HG02642 (cell line): ENCODE data around the gene KIRREL2.
"Not testable (repeated sequence)": the region's sequence is repeated elsewhere in the genome, so short reads cannot be mapped to it uniquely, and the experiment has no call there.

Source experiments
- ATAC-seq: cut with Tn5 transposase; IDR thresholded peaks from one replicate; pipeline ENCODE4 v1.9.1; 2021; ENCODE audit warnings: mild to moderate bottlenecking; ENCODE audit not compliant: unreplicated experiment, poor library complexity

KIRREL2 gene

DNA sequence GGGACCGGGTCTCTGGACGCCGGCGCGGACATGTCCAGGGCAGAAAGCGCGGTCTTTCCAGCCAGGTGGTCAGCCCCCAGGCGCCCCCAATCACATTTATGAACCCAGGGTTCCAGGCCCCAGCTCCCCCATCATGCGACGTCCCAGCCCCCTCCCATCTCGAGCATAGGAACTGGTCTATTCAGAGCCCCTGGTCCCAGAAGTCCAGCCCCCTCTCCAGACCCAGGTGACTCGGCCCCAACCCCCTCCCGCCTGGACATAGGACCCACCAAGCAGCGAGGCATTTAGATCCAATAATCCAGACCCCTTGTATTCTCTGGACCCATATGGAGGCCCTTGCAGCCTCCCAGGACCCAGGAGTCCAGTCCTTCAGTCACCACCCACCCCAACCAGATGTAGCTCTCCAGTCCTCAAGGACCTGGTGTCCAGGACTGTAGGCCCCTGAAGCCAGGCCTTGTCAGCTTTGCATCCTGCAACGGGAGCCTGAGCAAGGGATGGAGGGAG, 12.2 kb downstream of the KIRREL2 start:
- ATAC-seq = no peak

DNA sequence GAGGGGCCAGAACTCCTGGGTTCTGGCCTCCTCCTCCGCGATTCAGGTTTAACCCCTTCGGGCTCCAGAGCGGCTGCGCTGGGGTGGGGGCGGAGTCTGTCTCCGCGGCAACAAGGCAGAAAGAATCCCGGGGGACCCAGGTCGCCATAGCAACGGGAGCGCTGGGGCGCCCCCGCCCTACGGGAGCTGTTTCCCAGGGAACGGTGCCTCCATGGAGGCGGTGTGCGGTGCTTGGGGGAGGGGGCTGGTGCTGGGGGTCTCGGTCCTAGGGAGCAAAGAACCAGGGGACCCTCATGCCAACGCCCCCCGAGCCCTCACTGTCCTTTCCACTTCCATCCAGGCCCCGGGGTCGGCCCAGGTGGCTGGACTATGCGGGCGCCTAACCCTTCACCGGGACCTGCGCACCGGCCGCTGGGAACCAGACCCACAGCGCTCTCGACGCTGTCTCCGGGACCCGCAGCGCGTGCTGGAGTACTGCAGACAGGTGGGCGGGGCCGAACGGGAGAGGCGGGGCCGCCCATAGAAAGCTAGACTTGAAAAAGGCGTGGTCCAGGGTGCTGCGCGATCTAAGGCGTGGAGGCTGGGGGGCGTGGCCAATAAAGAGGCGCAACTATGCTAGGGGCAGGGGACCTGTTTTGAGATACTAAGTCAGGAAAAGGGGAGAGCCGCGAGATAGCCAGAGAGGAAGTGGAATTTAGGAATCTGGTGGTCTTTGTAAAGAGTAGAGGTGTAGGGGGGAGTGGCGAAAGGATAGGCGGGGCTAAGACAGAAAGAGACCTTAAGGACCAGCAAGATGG, 12.8 kb downstream of the KIRREL2 start:
- peak; percentile 50 for ATAC-seq

DNA sequence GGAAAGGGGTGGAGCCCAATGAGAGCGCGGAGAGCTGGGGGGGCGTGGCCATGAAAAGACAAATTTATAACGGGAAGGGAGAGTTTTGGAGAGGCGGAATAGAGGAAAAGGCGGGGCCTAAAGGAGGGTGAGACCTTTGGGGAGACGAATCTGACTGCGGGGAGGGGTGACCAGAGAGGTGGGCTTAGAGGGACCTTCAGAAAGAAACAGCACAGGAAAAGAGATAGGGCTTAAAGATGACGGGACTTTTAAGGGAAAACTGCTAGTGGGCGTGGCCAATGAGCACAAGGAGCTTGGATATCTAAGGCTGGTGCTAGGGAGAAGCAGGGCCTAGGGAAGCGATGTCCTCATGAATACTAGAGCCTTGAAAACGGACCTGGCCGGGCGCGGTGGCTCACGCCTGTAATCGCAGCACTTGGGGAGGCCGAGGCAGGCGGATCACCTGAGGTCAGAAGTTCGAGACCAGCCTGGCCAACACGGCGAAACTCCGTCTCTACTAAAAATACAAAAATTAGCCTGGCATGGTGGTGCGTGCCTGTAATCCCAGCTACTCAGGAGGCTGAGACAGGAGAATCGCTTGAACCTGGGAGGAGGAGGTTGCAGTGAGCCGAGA, 13.5 kb downstream of the KIRREL2 start:
- peak; percentile 27 for ATAC-seq

DNA sequence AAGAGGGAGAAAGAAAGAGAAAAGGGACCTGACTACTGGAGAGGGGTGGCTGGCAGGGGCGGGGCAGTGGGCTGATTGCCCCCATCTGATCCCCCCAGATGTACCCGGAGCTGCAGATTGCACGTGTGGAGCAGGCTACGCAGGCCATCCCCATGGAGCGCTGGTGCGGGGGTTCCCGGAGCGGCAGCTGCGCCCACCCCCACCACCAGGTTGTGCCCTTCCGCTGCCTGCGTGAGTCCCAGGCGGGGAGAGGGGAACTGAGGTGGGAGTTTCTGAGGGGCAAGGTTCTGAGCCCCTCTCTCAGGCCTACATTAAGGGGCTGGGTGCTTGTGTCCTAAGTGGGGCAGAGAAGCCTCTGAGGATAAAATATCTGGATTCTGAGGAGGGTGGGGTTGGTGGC, 14.1 kb downstream of the KIRREL2 start:
- no peak for ATAC-seq

DNA sequence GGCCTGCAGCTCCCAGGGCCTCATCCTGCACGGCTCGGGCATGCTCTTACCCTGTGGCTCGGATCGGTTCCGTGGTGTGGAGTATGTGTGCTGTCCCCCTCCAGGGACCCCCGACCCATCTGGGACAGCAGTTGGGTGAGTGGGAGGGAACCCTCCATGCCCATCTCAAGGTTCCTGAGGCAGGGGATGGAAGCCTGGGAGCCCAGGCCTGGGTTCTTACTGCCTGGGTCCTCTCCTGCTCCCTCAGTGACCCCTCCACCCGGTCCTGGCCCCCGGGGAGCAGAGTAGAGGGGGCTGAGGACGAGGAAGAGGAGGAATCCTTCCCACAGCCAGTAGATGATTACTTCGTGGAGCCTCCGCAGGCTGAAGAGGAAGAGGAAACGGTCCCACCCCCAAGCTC, 14.9 kb downstream of the KIRREL2 start:
- ATAC-seq = no peak

DNA sequence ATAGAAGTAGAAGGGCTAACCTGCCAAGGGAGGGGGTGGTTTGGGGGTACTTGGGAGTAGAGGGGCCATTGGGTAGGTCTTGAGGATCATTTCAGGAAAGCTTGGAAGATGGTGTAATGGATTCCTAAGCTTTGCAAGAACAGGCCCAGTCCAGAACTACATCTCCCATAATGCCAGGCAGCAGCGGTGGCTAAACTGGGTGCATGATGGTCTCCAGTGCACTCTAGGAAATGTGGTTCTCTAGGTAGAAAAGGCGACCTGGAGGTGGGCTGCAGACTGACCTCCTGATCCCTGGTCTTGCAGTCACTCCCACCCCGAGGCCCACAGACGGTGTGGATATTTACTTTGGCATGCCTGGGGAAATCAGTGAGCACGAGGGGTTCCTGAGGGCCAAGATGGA, 15.5 kb downstream of the KIRREL2 start:
- no peak for ATAC-seq

DNA sequence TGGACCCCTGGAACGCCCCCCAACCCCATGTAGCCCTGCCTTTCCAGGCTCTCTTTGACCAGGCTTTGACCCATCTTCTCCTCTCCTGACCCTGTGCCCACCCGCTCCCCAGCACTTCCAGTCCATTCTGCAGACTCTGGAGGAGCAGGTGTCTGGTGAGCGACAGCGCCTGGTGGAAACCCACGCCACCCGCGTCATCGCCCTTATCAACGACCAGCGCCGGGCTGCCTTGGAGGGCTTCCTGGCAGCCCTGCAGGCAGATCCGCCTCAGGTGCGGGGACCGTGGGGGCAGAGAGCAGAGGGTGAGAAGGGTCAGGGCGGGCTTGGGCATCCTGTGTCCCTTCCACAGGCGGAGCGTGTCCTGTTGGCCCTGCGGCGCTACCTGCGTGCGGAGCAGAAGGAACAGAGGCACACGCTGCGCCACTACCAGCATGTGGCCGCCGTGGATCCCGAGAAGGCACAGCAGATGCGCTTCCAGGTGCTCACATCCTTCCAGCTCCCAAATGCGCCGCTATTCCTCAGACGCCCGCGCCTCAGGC, 17.8 kb downstream of the KIRREL2 start:
- ATAC-seq = no peak

DNA sequence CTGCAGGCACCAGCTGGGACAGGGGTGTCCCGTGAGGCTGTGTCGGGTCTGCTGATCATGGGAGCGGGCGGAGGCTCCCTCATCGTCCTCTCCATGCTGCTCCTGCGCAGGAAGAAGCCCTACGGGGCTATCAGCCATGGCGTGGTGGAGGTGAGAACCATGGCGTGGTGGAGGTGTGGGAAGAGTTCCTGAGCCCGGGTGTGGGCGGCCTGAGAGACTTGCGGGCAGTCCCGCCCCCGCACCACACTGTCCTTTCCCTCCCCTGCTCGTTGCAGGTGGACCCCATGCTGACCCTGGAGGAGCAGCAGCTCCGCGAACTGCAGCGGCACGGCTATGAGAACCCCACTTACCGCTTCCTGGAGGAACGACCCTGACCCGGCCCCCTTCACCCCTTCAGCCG, 22.4 kb downstream of the KIRREL2 start:
- no peak for ATAC-seq

DNA sequence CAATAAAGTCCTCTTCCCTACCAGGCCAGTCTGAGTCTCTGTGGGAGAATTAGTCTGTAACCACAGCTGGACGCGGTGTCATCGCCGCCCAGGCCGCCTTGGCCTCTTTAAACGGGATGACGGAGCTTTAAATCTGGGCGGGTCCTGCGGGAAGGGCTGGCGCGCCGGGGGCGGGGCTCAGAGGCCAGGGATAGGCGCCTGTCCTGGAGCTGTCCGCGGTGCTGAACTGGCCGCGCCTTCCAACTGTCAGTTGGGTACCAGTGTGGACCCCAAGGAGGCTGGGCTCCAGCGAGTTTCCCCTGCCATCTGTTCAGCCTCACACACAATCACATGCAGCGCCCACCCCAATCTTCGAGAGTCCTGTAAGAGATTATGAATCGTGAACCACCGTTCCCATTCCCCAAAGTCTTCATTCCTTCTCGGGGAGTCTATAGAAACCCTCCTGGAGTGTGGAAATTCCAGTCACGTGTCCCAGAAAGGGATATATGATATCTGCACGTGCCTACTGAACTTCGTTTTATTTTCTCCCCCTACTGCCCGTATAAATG, 23.1 kb downstream of the KIRREL2 start:
- no peak for ATAC-seq

DNA sequence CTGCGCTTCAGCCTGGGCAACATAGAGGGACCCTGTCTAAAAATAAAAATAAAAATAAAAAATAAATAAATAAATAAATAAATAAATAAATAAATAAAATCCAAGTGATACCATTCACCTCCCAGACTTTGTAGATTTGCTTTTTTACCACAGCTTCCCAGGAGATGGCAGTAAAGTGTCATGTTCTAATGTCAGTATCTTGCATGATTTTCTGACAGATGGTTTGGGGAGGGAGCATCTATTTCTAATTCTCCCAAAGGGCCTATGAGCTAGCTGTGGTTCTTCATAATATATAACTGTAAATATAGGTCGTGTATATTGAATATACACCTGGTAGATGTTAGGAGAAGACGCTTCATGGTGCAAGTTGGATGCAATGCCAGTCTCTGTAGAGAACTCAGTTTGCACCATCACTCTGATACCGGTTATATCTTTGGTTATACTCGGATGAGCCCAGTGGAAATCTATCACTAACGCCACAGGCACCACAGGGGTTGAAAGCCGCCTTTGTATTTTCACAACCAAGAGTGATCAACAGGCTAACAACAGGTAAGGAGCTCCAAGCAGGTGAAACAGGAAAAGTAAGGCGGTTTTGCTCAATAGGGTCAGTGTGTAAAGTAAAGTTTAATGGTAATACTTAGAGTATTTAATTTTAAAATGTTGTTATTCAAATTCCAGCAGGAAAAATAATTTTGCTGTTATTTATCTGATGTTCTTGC, 25.6 kb downstream of the KIRREL2 start:
- no peak for ATAC-seq

DNA sequence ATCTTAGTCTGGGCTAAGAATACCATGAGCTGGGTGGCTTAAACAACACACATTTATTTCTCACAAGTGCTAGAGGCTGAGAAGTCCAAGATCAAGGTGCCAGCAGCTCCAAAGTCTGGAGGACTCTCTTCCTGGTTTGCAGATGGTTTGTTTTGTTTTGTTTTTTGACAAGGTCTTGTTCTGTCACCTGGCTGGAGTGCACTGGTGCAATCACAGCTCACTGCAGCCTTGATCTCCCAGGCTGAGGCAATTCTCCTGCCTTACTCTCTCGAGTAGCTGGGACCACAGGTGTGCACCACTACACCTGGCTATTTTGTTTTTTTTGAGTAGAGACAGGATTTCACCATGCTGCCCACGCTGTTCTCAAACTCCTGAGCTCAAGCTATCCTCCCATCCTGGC, 27.2 kb downstream of the KIRREL2 start:
- no peak for ATAC-seq

DNA sequence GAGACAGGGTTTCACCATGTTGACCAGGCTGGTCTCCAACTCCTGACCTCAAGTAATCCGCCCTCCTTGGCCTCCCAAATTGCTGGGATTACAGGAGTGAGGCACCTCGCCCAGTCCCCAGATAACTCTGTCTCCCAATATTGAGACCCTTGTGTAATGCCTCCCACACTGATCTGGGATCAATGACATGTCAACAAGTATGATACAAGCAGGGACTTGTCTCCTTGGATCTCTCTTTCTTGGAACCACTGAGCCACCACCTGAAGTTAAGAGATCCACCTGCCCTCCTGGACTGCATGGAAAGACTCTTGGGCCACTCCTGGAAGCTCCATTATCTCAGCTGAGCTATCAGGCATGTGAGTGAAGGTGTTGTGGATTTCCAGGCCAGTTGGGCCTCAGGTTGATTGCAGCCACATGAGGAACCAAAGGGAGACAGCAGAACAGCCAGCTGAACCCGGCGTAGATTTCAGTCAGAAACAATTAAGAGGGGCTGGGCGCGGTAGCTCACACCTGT, 28.6 kb downstream of the KIRREL2 start:
- ATAC-seq = no peak

DNA sequence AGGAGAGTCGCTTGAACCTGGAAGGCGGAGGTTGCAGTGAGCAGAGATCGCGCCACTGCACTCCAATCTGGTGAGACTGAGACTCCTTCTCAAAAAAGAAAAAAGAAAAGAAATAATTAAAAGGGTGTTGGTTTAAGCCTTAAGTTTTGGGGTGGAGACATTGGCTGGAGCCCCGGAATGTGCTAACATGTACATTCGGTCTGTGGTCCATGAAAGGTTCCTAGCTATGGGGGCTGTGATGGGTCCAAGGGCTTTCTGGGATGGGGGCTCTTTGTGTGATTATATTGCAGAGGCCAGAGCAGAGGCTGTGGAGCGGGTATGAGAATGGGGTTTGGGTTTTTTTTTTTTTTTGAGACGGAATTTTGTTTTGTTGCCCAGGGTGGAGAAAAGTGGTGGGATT, 29.2 kb downstream of the KIRREL2 start:
- no peak for ATAC-seq

DNA sequence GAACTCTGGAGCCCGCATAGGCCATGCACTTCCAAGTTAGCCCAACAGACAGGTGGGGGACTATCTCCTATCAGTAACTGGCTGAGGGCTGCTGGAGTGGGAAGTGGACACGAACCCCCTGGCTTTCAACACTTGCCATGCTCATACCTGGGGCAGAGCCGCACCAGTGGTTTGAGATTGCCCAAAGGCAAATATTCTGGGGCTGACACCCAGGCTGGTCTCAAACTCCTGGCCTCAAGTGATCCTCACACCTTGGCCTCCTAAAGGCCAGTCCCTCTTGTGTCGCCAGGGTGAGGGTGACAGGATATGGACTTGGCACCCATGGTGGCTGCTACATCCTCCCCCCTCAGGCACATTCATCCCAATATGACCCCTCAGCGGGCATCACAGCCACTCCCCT, 30.5 kb downstream of the KIRREL2 start:
- ATAC-seq = no peak

DNA sequence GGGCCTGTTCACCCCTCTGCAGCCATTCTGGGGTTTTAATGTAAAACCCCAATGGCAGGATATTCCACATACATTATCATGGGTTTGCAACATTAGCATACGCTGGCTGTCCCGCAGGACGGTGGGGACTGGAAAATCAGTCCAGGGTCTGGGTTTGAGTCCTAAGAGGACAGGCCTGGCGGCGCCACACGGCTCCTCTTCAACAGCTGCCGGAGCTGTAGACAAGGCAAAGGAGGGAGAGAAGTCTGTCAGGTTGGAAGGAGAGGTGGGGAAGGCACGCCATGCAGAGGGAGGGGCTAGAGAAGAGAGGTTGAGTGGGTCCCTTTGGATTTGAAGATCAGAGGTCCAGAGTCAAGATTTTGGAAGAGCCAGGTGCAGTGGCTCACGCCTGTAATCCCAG, 31.7 kb downstream of the KIRREL2 start:
- no peak for ATAC-seq

DNA sequence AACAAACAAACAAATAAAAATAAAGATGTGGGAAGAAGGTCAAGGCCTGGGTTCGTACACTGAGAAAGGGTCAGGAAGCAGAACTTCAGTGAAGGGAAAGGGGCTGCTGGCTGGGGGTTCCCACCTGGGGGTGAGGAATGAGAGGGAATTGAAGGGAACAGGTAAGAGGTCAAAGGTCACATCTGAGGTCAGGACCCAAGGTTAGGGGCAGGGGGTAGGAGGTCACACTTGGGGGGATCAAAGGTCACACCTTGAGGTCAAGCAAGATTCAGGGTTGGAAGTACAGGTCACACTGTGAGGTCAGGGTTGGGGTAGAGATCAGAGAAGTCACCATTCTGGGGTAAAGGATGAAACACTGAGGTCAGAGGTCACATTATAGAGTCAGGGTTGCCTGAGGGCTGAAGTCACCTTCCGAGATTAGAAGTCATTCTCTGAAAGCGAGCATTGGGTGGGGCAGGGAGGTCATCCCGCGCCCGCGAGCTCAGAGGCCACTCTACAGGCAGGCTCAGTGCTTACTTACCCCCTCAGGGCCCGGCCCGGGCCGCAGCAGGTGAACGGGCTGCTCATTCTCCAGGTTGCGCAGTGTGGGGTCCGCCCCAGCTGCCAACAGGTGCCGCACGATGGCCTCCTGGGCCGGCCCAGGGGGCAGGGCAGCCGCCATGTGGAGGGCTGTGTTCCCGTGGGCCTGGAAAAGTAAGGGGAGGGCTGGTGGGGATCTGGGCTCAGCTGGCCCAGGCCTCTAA, 32.8 kb downstream of the KIRREL2 start:
- no peak for ATAC-seq

DNA sequence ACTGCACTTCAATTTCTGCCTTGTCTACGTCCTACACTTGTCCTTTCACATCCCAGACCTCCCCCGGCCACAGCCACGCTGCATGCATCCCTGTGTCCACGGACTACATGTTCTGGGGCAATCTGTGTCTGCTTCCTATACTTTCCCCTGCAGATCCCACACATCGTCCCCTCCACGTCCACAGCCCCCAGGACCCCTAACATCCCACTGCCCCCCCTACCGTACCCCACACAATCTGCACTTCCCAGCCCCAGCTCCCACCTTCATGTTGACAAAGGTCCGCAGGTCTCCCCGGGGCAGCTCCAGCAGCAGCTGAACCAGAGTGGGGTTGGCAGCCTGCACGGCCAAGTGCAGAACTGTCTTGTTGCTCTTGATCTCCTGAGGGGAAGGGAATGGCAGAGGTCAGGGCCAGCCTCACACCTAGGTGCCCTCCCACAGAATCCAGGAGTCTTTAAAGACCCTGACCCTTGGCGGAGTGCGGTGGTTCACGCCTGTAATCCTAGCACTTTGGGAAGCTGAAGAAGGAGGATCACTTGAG, 33.5 kb downstream of the KIRREL2 start:
- ATAC-seq = no peak

DNA sequence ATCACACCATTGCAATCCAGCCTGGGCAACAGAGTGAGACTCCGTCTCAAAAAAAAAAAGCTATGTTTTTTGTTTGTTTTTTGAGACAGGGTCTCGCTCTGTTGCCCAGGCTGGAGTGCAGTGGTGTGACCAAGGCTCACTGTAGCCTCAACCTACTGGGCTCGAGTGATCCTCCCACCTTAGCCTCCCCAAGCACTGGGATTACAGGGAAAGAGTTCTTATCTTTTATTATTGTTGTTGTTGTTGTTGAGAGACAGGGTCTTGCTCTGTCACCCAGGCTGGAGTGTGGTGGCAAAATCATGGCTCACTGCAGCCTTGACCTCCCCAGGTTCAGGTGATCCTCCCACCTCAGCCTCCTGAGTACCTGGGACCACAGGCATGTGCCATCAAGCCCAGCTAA, 35.1 kb downstream of the KIRREL2 start:
- not testable (repeated sequence) for ATAC-seq

DNA sequence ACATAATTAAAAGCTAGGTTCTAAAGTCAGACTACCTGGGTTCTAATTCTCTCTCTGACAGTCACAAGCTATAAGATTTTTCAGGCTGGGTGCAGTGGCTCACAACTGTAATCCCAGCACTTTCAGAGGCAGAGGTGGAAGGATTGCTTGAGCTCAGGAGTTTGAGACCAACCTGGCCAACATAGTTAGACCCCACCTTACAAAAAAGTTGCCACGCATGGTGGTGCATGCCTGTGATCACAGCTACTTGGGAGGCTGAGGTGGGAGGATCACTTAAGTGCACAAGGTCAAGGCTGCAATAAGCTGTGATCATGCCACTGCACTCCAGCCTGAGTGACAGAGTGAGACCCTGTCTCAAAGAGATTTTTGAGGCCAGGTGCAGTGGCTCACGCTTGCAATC, 37.6 kb downstream of the KIRREL2 start:
- no peak for ATAC-seq
